ENCODE data around the gene KIF18B.

The KIF18B gene

DNA sequence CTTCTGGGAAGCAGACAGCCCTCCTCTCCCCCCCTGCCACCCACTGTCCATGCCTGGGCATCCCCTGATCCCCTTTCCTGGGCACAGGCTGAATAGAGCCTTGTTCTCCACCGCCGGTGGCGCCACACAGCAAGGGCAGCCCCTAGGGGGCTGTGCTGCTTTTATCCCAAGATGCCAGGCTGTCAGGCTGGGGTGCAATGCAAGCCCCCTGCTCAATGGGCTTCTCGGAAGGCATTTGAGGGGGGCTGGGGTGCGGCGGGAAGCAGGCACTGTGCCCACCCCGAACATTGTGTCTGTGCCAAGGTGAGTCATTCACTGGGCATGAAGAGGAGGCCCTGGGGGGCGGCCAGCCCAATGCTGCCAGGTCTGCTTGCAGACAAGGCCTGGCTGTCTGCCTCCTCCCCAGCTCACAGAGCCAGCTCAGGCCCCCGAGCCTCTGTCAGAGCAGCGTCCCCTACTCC is 30.8 kb downstream of the KIF18B start:
- no peak for DNase-seq

DNA sequence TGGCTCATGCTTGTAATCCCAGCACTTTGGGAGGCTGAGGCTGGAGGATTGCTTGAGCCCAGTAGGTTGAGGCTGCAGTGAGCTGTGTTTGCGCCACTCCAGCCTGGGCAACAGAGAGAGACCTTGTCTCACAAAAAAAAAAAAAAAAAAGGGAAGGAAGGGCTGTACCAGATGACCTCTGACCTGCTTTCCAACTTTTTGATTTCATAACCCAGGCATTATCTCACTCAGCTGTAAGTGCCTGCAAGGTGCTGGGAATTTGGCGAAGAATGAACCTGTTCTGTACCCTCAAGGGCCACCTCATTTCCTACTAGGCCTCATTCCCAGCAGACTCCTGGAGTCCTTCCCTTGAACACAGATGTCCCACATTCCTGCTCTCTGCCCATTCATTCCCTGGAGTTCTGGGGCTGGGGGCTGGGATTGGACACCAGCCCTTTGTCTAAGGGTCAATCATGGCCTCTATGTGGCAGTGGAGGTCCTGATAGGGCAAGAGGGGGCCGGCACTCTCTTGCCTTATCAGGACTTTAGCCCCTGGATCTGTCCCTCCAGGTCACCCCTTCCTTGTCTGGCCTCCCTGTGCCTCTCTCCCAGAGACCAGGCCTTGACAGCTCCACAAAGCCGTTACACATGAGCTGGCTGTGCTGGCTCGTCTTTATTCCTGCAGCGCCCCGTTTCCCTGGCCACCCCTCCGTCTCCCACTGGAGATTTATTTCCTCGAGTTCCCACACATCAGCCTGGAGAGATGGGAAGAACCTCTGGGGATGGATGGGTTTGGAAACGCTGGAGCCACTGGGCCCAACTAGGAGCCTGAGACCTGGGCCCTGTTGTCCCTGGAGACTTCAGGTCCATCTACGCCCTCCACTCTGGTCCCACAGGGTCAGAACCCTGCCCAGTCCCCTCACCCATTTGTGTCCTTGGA is 31.5 kb downstream of the KIF18B start:
- no peak for DNase-seq

DNA sequence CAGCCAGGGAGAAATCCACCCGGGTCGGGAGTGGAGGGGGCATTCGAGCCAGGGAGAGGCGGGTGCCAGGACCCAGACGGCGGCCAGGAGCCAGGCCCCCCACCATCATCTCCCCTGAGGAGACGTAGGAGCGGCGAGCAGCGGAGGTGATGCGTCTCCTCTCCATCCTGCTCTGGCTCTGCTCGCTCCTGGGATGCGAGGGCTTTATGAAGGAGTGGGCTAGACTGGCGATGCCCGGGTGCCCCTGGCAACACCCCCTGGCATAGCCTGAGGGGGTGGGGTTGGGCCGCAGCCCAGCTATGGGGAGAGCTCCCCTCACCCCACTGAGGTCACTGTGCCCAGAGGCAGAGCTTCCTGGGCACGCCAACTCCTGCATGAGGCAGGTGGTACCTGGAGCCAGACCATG is 32.2 kb downstream of the KIF18B start, which contains the start of gene GFAP:
Gene GFAP (minus strand): TSS at position 180 of the 406 bp plus-strand sequence. CDS start 14 bp downstream, at position 166.
- no peak for DNase-seq

DNA sequence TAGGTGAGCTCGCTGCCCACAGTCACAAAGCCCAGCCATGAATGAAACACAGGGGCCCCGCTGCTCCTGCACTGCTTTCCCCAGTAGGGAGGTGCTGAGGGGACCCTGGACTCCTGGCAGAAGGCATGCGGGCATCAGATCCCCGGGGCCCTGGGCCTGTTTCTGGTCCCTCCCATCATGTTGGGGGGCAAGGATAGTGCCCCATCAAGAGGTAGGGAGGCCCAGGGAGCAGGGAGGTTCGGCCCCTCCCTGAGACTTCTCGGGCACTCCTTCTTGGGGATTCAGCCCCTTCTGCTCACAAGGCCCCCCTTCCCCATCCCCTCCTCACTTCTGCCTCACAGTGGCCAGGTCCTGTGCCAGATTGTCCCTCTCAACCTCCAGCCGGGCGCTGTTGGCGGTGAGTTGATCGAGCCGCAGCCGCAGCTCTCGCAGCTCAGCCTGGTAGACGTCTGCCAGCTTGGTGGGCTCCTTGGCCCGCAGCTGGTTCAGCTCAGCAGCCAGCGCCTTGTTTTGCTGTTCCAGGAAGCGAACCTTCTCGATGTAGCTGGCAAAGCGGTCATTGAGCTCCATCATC is 32.8 kb downstream of the KIF18B start:
- DNase-seq: no peak

DNA sequence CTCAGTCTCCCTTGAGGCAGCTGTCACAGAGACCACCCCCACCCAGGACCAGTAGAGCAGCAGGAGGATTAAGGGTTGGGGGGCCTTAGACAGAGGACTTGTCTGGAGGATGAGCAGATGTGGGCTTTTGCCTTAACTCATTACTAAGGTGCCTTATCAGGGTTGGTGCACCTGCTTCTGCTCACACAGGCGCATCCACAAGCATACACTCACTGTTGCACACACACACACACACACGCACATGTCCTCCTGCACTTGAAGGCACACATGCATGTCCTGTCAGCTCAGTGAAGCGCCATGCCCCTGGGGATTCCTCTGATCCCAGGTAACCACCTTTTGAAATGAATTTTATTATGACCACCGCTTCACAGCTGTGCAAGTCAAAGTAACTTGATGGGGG is 33.4 kb downstream of the KIF18B start:
- no peak for DNase-seq

DNA sequence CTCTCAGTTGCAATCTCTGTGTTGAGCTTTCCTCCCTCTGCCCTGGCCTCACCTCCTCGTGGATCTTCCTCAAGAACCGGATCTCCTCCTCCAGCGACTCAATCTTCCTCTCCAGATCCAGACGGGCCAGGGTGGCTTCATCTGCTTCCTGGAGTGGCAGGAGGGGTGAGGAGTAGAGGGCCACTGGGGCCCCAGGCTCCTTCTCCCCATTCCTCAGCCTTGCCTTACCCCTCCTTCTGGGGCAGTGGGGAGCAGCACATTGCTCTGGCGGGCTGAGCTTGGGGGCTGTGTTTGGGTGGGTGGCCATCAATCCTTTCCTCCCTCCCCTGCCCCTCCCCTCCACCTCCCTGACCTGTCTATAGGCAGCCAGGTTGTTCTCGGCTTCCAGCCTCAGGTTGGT is 33.9 kb downstream of the KIF18B start:
- no peak for DNase-seq

DNA sequence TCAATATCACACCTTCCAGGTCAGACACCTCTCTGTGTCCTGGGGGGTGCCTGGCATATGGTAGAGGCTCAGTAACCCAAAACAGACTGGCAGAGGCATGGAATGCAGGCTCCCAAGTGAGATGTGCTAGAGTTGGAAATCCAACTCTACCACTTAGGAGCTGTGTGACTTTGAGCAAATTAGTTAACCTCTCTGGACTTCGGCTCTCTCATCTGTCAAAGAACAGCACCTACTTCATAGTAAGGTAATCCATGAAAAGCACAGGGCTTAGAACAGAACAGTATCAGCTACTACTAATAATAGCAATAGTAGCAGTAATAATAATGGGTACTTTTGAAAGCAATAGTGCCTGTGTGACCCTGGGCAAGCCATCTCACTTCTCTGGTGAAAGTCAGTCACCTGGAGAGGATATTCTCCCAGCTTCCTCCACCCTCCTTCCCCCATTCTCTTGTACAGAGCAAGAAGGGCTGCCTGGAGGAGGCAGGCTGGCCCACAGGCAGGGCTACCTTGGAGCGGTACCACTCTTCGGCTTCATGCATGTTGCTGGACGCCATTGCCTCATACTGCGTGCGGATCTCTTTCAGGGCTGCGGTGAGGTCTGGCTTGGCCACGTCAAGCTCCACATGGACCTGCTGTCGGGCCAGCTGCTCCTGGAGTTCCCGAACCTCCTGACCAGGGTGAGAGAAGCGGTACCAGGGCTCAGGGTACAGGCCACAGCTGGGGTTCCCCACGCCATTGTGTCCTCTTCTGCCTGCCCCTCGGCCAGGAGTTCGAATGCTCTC is 34.6 kb downstream of the KIF18B start:
- no peak for DNase-seq

DNA sequence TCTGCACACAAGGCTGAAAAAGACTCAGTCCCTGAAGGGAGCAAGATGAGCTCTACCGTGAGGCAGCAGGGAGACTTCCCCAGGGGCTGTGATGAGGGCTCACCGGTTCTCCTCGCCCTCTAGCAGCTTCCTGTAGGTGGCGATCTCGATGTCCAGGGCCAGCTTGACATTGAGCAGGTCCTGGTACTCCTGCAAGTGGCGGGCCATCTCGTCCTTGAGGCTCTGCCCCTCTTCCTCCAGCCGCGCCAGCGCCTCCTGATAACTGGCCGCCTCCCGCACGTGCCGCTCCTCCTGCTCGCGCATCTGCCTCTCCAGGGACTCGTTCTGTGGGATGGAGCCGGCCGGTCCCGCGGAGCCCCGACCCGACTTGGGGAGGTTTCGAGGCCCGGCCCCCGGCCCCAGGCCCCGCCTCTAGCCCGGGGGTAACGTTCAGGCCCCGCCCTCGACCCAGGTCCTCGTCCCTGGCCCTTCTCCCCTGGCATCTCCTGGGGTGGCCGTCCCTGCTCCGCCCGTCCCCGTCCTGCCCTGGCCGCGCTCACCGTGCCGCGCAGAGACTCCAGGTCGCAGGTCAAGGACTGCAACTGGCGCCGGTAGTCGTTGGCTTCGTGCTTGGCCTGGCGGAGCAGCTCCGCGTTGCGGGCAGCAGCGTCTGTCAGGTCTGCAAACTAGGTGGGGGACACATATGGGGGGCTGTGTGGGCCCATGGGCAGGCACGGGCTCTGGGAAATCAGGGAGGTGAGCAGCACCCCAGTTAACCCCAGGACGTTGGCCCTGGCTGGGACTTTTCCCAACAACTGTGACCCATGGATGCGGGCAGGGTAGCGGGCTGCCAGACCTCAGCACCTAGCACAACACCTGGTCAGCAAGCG is 36.2 kb downstream of the KIF18B start:
- DNase-seq: peak; percentile 57

DNA sequence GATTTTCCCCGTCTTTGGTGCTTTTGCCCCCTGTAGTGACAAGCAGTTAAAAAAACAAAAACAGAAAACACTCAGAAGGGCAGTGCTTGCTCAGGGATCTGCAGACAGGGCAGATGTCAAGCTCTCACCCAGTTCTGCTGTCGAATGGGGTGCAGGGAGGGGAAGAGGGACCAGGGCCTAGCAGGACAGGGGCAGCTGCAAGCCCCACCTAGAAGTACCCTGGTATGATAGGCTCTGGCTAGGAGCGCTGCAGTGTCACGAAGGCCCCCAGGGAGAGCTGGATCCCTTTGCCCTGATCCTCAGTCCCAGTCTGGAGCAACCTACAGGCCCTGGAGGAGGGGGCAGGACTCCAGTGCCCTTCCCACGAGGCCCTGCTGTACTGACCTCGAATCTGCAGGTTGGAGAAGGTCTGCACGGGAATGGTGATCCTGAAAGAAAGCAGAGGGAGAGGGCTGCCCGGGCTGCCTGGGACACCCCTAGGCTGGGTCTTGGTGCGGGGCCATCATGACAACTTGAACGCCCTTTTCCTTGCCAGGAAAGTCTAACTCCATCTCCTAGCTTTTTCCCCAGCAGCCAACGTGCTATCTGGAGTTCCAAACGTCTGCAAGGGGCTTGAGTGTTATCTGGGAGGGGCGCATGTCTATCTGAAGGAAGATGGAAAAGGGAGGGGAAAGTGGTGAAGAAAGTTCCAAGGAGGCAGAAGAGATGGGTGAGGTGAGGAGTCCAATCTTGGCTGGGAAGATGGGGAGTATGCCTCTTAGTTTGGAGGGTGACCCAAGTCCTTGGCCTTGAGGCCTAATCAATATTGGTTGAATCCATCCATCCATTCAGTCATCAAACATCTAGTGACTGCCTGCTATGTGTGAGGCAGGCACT is 37.1 kb downstream of the KIF18B start:
- DNase-seq: no peak

DNA sequence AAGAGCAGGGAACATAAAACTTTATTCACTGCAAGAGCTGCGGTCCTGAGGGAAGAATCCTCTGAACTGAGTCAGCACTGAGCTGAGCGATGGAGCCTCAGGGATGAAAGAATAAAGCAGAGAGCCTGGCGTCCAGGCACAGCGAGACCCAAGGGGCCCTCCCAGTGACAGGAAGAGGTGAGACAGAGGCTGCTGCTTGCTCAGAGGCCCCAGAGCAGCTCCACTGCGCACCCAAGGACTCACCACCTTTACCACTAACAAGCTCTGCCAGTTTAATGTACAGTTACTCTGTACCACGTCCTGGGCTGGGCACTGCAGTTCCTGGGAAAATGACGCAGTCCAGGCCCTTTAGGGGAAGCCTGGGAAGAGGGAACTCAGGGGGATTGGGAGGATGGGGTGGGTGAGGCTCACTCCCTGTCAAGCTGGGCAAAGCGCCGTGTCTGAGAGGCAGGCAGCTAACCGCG is 37.9 kb downstream of the KIF18B start:
- no peak for DNase-seq

DNA sequence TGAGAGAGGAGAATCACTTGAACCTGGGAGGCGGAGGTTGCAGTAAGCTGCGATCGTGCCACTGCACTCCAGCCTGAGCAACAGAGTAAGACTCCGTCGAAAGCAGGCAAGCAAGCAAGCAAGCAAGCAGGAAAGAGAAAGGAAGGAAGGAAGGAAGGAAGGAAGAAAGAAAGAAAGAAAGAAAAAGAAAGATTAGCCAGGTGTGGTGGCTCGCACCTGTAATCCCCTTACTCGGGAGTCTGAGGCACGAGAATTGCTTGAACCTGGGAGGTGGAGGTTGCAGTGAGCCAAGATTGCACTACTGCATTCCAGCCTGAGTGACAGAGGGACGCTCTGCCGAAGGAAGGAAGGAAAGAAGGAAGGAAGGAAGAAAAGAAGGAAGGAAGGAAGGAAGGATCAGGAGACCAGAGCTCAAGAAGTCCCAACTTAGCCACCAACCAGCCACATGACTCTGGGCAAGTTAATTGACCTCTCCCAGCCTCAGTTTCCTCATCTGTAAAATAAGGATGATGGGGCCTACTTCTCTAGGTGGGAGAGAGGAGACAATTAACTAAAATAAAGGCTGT is 38.7 kb downstream of the KIF18B start:
- DNase-seq: no peak

DNA sequence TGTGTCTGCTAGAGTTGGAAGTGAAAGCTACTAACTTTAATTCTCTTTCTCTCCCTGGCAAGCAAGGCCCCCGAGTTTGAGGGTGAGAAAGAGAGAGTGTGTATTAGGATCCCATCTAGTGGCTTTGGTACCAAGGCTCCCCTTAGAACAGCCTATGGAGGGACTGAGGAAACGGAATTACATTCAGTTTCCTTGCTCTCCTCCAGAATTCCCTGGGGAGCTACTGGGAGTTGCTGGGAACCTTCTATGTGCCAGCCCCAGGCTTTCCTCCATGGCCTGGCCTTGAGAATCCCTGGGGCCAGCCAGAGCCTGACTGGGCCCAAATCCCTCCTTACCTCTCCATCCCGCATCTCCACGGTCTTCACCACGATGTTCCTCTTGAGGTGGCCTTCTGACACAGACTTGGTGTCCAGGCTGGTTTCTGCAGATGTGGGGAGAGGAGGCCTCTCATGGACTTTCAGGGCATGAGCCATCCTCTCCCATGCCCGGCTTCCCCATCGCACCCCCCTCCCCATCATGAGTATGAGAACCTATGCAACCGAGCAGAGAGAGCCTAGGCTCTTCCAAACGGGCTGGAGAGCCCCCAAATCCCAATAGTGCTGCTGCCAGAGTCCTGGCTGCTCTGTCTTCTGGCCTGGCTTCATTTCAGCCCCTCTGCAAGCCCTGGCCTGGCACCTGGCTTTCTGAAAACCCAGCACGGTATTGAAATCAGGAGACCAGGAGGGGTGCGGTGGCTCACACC is 39.7 kb downstream of the KIF18B start:
- DNase-seq: no peak

DNA sequence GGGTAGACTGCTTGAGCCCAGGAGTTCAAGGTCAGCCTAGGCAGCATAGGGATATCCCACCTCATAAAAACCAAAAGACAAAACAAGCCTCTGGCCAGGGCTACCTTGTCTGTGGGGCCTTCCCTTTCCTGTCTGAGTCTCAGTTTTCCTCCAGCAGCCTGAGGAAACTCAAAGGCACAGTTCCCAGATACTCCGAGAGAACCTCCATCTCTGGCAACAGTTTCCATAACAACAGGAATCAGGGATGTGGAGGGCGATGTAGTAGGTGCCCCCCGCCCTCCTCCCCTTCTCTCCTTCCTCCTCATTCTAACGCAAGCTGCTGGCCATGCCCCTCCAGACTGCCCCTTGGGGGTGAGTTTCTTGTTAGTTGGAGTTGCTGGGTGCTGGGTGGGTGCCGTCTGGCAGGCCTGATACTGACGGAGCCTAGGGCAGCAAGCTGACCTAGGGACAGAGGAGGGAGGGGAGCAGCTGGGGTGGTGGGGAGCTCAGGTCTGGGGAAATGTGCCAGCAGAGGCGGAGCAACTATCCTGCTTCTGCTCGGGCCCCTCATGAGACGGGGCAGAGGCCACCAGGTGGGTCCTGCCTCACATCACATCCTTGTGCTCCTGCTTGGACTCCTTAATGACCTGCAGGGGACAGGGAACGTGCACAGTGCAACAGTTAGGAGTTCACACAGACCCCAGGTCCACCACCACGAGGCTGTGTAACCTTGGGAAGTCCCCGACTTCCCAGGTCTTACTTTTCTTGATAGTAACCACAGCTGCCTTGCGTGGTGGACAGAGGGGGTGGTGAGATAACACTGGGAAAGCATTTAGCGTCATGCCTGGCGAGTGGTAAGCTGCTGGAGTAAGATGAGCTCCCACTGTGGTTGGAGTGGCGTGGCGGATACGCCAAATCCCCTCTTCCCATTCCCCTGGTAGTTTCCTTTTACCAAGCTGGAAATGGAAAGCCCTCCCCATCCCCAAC is 40.5 kb downstream of the KIF18B start:
- DNase-seq: no peak

DNA sequence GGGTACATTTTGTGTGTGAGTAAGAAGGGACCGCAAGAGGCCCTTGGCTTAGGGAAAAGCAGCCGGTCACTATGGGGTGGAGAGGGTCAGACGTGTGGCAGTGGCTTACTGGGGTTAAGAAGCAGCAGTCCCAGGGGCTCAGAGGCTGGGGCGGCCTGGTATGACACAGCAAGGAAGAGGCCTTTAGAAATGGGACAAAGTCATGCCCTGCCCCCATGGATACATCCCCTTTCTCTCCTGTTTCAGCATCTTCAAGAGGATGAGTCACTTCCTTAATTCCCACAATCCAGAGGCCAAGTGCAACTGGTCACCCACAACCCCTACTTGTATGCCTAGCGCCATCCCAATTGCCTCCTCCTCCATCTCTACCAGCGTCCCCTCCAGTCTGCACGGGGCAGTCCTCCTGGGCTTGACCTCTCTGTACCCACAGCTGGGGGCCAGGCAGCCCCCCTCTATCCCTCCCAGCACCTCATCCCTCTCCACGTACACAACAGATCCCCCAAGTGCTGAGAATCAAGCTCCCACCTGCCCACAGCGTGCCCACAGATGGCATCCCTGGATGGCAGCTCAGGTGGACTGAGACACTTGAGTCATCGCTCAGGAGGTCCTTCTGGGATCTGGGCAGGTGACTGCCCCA is 41.4 kb downstream of the KIF18B start:
- DNase-seq: no peak

DNA sequence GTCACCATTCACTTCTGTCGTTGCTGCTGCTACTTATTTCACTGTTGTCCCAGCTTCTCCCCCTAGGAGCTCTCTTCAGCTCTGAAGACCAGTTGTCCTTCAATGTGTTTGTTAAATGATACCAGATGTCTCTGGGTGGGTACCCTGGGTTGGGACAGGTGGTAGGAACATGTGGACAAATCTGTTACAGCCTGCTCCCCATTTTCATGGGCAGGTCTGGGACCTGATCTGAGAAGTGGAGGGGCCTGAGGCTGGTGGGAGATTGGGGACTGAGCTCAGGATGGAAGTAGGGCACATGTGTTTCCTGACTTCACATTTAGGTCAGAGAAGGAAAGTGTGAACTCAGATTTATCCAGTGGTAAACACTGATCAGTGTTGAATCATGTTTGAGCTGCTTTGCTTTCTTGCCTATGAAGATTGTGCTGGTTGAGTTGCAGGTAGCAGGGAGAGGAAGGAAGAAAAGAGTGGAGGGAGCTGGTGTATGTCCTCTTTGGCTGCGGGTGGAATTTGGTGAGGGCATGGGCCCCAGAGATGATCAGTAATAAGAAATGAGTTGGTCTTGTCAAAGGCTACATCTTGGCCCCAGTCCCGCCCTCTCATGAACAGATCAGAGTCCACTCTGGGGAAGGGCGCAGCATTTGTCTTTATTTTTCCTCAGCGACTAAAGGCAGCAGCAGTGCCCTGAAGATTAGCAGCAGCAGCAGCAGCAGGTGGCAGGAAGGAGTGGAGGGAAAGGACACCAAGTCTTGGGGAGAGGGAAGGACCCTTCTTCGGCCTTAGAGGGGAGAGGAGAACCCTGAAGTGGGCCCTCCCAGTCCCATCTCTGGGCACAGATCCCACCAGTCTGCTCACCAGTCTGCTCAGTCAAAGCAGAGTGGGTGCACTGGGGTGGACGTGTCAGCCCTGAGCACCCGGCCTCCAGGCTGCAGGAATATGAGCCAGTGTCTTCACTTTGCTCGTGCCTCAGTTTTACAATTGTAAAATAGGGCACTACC is 42.3 kb downstream of the KIF18B start:
- DNase-seq: no peak

DNA sequence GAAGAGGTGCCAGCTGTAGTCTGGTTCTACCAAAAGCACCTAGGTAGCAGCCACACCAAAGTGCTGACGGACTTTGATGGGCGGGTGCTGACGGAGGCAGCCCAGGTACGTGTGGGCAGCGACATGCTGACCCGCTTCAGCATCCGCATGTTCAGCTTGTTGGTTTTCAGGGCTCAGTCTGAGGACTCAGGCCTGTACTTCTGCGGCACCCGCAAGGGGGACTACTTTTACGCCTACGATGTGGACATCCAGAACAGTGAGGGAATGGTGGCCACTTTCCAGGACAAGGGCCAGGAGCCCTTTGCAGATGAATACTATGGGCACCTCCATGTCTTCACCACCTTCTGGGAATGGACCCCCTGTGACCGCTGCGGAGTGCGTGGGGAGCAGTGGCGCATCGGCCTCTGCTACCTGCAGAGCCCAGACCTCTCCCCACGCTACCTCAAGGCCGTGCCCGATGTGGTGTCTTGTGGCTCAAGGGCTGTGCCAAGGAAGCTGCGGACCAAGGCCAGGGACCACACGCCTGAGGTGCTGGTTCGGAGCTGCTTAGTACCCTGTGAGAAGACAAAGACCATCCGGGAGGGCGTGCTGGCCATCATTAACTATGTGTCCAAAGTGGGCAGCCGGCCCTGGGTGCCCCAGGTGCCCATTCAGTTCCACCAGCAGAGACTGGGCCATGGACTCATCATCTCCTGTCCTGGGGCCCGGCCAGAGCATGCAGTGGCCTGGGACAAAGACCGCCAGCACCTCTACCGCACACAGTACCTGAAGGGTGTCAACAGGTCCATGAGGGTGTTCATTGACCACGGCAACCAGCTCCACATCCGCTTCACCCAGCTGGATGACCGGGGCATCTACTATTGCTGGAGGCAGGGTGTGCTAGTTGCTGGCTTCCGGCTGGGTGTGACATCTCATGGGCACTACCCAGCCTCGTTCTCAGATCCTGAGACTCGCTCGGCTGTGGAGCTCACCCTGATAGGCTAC is 43.3 kb downstream of the KIF18B start:
- DNase-seq: no peak
